SH-SY5Y (cell line): ENCODE results near the gene KRT7.

Experiments used
- GATA2 ChIP-seq: IDR thresholded peaks from 2 replicates; pipeline ENCODE4 v1.6.1; 2011; ENCODE audit warnings: mild to moderate bottlenecking, low read depth, low read length
- GATA3 ChIP-seq: IDR thresholded peaks from 2 replicates; pipeline ENCODE4 v1.6.1; 2011; ENCODE audit warnings: low read depth, mild to moderate bottlenecking, low read length, moderate library complexity

DNA sequence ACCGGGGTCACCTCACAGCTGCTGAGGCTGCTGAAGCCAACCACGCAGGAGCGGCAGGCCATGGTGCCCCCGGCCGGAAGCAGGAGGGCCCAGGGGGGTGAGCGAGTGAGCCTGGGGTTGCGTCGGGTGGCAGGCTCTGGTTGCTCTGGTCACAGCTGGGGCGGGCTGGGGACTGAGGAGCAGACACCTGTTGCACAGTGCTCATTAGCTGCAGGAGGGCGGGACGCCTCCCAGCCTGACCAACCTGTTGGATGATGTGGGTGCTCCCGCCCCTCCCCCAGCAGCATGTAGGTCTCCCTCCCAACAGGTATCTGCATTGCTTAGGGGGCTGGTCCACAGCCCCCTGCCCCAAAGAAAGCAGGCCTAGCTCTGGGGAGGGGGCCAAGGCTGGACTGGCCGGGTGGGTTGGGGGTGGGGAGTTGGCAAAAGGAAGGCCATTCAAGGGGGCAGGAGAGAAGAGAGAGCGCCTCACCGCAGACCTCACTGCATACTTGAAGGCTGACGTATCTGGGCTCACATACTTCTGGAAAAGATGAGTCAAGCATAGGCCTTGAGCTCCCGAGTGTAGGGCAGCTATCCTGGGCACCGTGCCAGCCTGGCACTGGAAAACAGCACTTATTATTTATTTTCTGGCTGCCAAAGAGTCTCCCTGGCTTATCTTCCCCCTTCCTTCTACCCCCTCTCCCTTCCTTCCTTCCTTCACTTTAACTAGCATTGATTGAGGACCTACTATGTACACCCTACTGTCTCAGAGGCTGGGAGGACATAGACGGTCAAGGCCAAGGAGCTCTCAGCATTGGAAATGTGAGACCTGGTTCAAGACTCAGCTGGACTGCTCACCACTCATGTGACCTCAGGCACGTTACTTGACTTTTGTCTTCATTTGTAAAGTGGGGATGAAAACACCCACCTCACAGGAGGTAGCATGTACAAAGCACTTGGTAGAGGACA lies 40.9 kb upstream of the KRT7 start, which contains the start of gene KRT80:
- no peak for TF ChIP-seq GATA2
- no peak for TF ChIP-seq GATA3
